GM12878 (cell line): ENCODE data around the gene PAPLN. TPM values are rescaled to one million over a fixed set of nuclear protein-coding genes. Genes with fewer than 3 reads are reported as not detected.

Experiments
- ATAC-seq: fragments of 200-7000 bp; cut with Tn5 transposase; 3 replicates; pipeline ENCODE4 v1.9.1; 2020; ENCODE audit warnings: mild to moderate bottlenecking, moderate library complexity
- BruUV-seq: library from RNA; stranded (reverse); fragments of 400-500 nt; replicated peaks from 2 replicates; lab custom pipeline; 2021; lab: Mats Ljungman, UMichigan
- CTCF ChIA-PET: fragments of 300-600 bp; sonication (Branson Sonifier 250); formaldehyde crosslinking; extraction: SDS; loops from one replicate; lab custom pipeline; 2021; ENCODE audit warnings: inconsistent platforms; lab: Yijun Ruan, JAX
- POLR2A ChIA-PET: fragments of 350-600 bp; formaldehyde crosslinking; extraction: SDS; loops from one replicate; lab custom pipeline; 2021; ENCODE audit warnings: inconsistent platforms; lab: Charles Lee
- RAD21 ChIA-PET: fragments of 300-600 bp; sonication (Branson Sonifier 250); formaldehyde crosslinking; loops from one replicate; lab custom pipeline; 2023; ENCODE audit warnings: antibody characterized with exemption; ENCODE audit not compliant: unreplicated experiment; lab: Charles Lee
- SMC1A ChIA-PET: fragments of 300-600 bp; sonication (Branson Sonifier 250); formaldehyde crosslinking; loops from one replicate; lab custom pipeline; 2023; ENCODE audit not compliant: unreplicated experiment, uncharacterized antibody; lab: Charles Lee
- DNase-seq: peaks from one replicate; pipeline ENCODE4 v3.0.0-alpha.2; 2011; ENCODE audit warnings: low read depth, low spot score
- FAIRE-seq: peaks from 3 replicates; lab custom pipeline; 2011; peaks lifted over from hg19 to GRCh38; lab: Jason Lieb, UNC
- H2AFZ ChIP-seq: 2 replicates; pipeline ENCODE4 v1.6.0; 2011; ENCODE audit warnings: low read depth, low read length, control low read depth; ENCODE audit not compliant: control insufficient read depth
- H3K27ac ChIP-seq: 2 replicates; pipeline ENCODE4 v1.5.1; 2011; ENCODE audit warnings: control low read depth; ENCODE audit not compliant: control insufficient read depth, insufficient read depth
- H3K27me3 ChIP-seq, 2 experiments: replicated peaks in 1 of 2; 2 replicates each; pipeline versions ENCODE4 v1.6.0 to v1.6.1; 2011; ENCODE audit warnings: low read length in 1 of 2; ENCODE audit not compliant: control insufficient read depth in 2 of 2, insufficient read depth in 2 of 2
- H3K36me3 ChIP-seq, 2 experiments: 2 replicates each; pipeline ENCODE4 v1.5.1; 2011; ENCODE audit warnings: low read length in 1 of 2; ENCODE audit not compliant: control insufficient read depth in 2 of 2, insufficient read depth in 2 of 2
- H3K4me1 ChIP-seq: 2 replicates; pipeline ENCODE4 v1.6.1; 2011; ENCODE audit warnings: mild to moderate bottlenecking, low read length, moderate library complexity, mixed read lengths; ENCODE audit not compliant: control insufficient read depth, insufficient read depth
- H3K4me2 ChIP-seq: 2 replicates; pipeline ENCODE4 v1.6.0; 2011; ENCODE audit warnings: control low read depth; ENCODE audit not compliant: control insufficient read depth, insufficient read depth
- H3K4me3 ChIP-seq: fragments of 200-600 bp; sonication (generic); 2 replicates; pipeline ENCODE4 v1.5.1; 2016
- H3K79me2 ChIP-seq: 2 replicates; pipeline ENCODE4 v1.6.0; 2011; ENCODE audit warnings: low read length; ENCODE audit not compliant: control insufficient read depth, insufficient read depth
- H3K9ac ChIP-seq: 2 replicates; pipeline ENCODE4 v1.8.0; 2011; ENCODE audit warnings: low read length, control low read depth, mixed read lengths; ENCODE audit not compliant: control insufficient read depth, insufficient read depth
- H3K9me3 ChIP-seq: replicated peaks from 3 replicates; pipeline ENCODE4 v1.5.1; 2011; ENCODE audit warnings: mild to moderate bottlenecking, low read length; ENCODE audit not compliant: control insufficient read depth, insufficient read depth
- H4K20me1 ChIP-seq: 2 replicates; pipeline ENCODE4 v1.6.0; 2011; ENCODE audit not compliant: control insufficient read depth, insufficient read depth
- NR2C2 ChIP-seq: IDR thresholded peaks from 2 replicates; pipeline ENCODE4 v1.6.1; 2011; ENCODE audit warnings: borderline replicate concordance, low read depth; ENCODE audit not compliant: control insufficient read depth, insufficient read length
- RBBP5 ChIP-seq: fragments of 200-600 bp; sonication (generic); conservative IDR thresholded peaks from 2 replicates; pipeline ENCODE4 v1.6.1; 2016
- ZBTB40 ChIP-seq: fragments of 450-650 bp; IDR thresholded peaks from 2 replicates; pipeline ENCODE4 v1.6.1; 2016; ENCODE audit warnings: mild to moderate bottlenecking, moderate library complexity, borderline replicate concordance
- ZNF274 ChIP-seq: IDR thresholded peaks from one replicate; pipeline ENCODE4 v1.8.0; 2011; ENCODE audit not compliant: insufficient read length, insufficient read depth
- WGBS: methylation state at CpG from one replicate; pipeline ENCODE4 v1.1.6; 2016; ENCODE audit warnings: low lambda C conversion rate; ENCODE audit not compliant: insufficient replicate concordance, insufficient coverage; ENCODE audit errors: missing lambda C conversion rate; 5-methylcytosine and 5-hydroxymethylcytosine counted together
- in situ Hi-C: fragments of 300-500 bp; cut with MboI; formaldehyde crosslinking; loops from 9 replicates; pipeline ENCODE4 v1.14.3; 2018; ENCODE audit warnings: mixed read lengths
- intact Hi-C: fragments of 100-400 bp; cut with micrococcal nuclease; formaldehyde crosslinking; loops from one replicate; pipeline ENCODE4 v1.14.2; 2022; ENCODE audit not compliant: unreplicated experiment
- polyA plus RNA-seq, 11 experiments: library from polyadenylated mRNA; depleted of rRNA in 4 of 11; unstranded in 6 of 11; stranded (reverse) in 5 of 11; fragments of >200 nt; fragmentation: Nextera tagmentation in 4 of 11; fragmentation: Illumina TruSeq in 1 of 11; extraction: Ambion mirVana in 4 of 11; extraction: Trizol in 1 of 11; gene quantifications; 1 replicate in 1 of 11; 2 replicates in 10 of 11; pipeline versions ENCODE4 v1.2.1 to v1.2.3, GENCODE V29; 2011 to 2016; ENCODE audit warnings: inconsistent platforms in 2 of 11, missing spikeins in 2 of 11, low read depth in 1 of 11
- total RNA-seq, 4 experiments: library from RNA; depleted of rRNA in 3 of 4; stranded (reverse); fragments of >200 nt in 3 of 4; fragmentation: Illumina TruSeq in 1 of 4; extraction: Trizol in 1 of 4; gene quantifications; 2 replicates each; pipeline versions ENCODE4 v1.2.1 to v1.2.3, GENCODE V29; 2013 to 2021

PAPLN gene
- total and polyA plus RNA-seq, 10 of the 15 experiments (the other 5 are each of a cell fraction or from before 2014, with no cell fraction given): 1.8 to 19.8 (median 7.4) TPM

- POLR2A ChIA-PET: no interaction called here
- ATAC-seq (no peak), DNase-seq (no peak), FAIRE-seq (no peak)
- in situ Hi-C loops (no loop called here), intact Hi-C loops (no loop called here)
- Histone ChIP-seq H3K27me3 (no peaks in the 10 kb centered on the region), H2AFZ (no peak overlapping the region), H3K27ac (no peak overlapping the region), H3K36me3 (peaks cover 3 to 14% of the 10 kb centered on the region in 2 experiments; a peak in 3 of 4 replicates), H3K9me3 (no peaks in the 10 kb centered on the region), H3K79me2 (no peaks in the 10 kb centered on the region), H4K20me1 (no peaks in the 10 kb centered on the region), H3K9ac (no peak overlapping the region), H3K4me3 (no peak overlapping the region), H3K4me1 (no peaks in the 10 kb centered on the region), H3K4me2 (no peak overlapping the region)
- SMC1A ChIA-PET: interaction anchor here (0.6 kb wide), 1 partner anchor 143 kb away, joined by 3 read pairs; no protein-coding TSS in a partner anchor
- WGBS: 98% methylated on average over 3 of the region's 3 CpGs
- TF ChIP-seq ZBTB40 (no peak), NR2C2 (no peak), ZNF274 (no peak), RBBP5 (no peak)
- CTCF ChIA-PET: no interaction called here
- BruUV-seq: no TSS peak
- RAD21 ChIA-PET: no interaction called here
Observed at GRCh38 chr14:73189651-73190050, 47.7 kb upstream of the PAPLN start.
